Kasumi-1 (cell line): ENCODE results near the gene DOK5.

Experiments
- DNase-seq, 2 experiments: peaks; one replicate each; lab custom pipeline; 2025; lab: John Stamatoyannopoulos, UW

Gene DOK5

DNA sequence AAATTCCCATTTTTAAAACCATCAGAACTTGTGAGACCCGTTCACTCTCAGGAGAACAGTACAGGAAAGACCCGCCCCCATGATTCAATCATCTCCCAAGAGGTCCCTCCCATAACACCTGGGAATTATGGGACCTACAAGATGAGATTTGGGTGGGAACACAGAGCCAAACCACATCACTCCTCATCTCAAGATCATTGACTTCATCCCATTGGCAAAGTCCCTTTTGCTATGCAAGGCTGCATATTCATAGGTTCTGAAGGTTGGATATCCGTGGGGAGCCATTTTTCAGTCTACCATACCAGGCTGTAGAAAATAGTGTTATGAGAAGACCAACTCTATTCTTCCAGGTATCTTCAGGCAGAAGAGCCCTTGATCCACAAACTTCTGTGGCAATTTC is 219.1 kb downstream of the DOK5 start:
- no peak for DNase-seq

DNA sequence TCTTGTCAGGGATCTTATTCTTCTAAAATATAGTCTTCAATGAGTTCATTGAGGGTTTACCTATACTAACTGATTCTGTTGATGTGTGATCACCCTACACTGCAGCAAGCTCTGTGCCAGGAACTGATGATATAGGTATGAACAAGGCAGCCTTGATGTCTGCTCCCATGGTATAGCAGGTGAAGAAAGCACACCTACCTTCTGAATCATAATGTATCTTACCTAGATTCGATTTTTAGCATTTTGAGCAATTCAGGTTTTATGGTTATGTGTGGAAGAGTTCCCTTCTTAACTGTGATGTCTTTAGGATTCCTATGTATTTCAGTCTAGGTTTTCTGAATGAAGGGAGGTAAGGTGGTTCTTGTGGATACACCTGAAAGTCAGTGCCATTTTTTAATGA is 223.0 kb downstream of the DOK5 start:
- DNase-seq, result no peak
